GM12872 (cell line): ENCODE results near the gene CCDC187.
A peak's percentile ranks its signal among the peaks of the same experiment; 100 is the strongest.

Experiments
- CTCF ChIP-seq: IDR thresholded peaks from 3 replicates; pipeline ENCODE4 v1.5.1; 2011; ENCODE audit warnings: low read depth, mild to moderate bottlenecking, low read length, moderate library complexity; ENCODE audit not compliant: insufficient read depth

The CCDC187 gene

GRCh38 chr9:136260521-136260920, 43.4 kb downstream of the CCDC187 start:
- no peak for TF ChIP-seq CTCF

- no peak for TF ChIP-seq CTCF
These were observed 44.1 kb downstream of the CCDC187 start for GRCh38 chr9:136259836-136260235.

- no peak for TF ChIP-seq CTCF
These were observed 44.4 kb downstream of the CCDC187 start for GRCh38 chr9:136259517-136259813.

GRCh38 chr9:136258786-136259516, 44.9 kb downstream of the CCDC187 start:
- no peak for TF ChIP-seq CTCF

GRCh38 chr9:136258299-136258625, 45.6 kb downstream of the CCDC187 start:
- no peak for TF ChIP-seq CTCF

GRCh38 chr9:136257381-136258298, 46.3 kb downstream of the CCDC187 start:
- no peak for TF ChIP-seq CTCF

- TF ChIP-seq CTCF = 0 out of 3 replicates have a peak, but pooled peaks have one; percentile 7
These were observed 47.7 kb downstream of the CCDC187 start for GRCh38 chr9:136255896-136256890.
